NCI-H2227 (cell line): ENCODE measurements around the gene MPHOSPH10.
"Not testable (repeated sequence)": the region's sequence is repeated elsewhere in the genome, so short reads cannot be mapped to it uniquely, and the experiment has no call there.

ENCODE experiments used
- DNase-seq: peaks from one replicate; lab custom pipeline; 2025; ENCODE audit not compliant: unreplicated experiment; lab: John Stamatoyannopoulos, UW

Gene MPHOSPH10

GRCh38 chr2:71122387-71123298, 7.8 kb upstream of the MPHOSPH10 start:
- no peak for DNase-seq

GRCh38 chr2:71125506-71126294, 4.7 kb upstream of the MPHOSPH10 start:
- no peak for DNase-seq

- no peak for DNase-seq
These were observed 3.5 kb upstream of the MPHOSPH10 start for GRCh38 chr2:71126957-71127356.

- no peak for DNase-seq
These were observed 1.1 kb upstream of the MPHOSPH10 start for GRCh38 chr2:71129114-71129901.

- DNase-seq, result no peak
These were observed 607 bp upstream of the MPHOSPH10 start for GRCh38 chr2:71129902-71130151.

GRCh38 chr2:71130905-71131244, 441 bp downstream of the MPHOSPH10 start:
- DNase-seq, result peak; percentile 40

GRCh38 chr2:71131387-71132166, 1.1 kb downstream of the MPHOSPH10 start:
- not testable (repeated sequence) for DNase-seq

GRCh38 chr2:71133603-71134002, 3.2 kb downstream of the MPHOSPH10 start:
- DNase-seq, result no peak

GRCh38 chr2:71136174-71136573, 5.7 kb downstream of the MPHOSPH10 start:
- DNase-seq, result no peak

- DNase-seq, result no peak
These were observed 13.3 kb downstream of the MPHOSPH10 start for GRCh38 chr2:71143782-71144181.

- DNase-seq, result no peak
These were observed 18.2 kb downstream of the MPHOSPH10 start for GRCh38 chr2:71148506-71149063.

GRCh38 chr2:71150082-71150816, 19.8 kb downstream of the MPHOSPH10 start:
- DNase-seq, result no peak

GRCh38 chr2:71151620-71152019, 21.2 kb downstream of the MPHOSPH10 start:
- DNase-seq, result no peak

- DNase-seq, result no peak
These were observed 23.3 kb downstream of the MPHOSPH10 start for GRCh38 chr2:71153585-71154224.

GRCh38 chr2:71154279-71154678, 23.8 kb downstream of the MPHOSPH10 start:
- DNase-seq, result no peak

GRCh38 chr2:71154798-71155197, 24.4 kb downstream of the MPHOSPH10 start:
- DNase-seq, result no peak

- no peak for DNase-seq
These were observed 25.4 kb downstream of the MPHOSPH10 start for GRCh38 chr2:71155846-71156245.

GRCh38 chr2:71156573-71156972, 26.1 kb downstream of the MPHOSPH10 start:
- DNase-seq, result peak; percentile 74

- peak; percentile 82 for DNase-seq
These were observed 26.8 kb downstream of the MPHOSPH10 start for GRCh38 chr2:71157124-71157793.
